ENCODE measurements around the gene RAB3IP.
A peak's percentile ranks its signal among the peaks of the same experiment; 100 is the strongest.
"Not testable (repeated sequence)": the region's sequence is repeated elsewhere in the genome, so short reads cannot be mapped to it uniquely, and the experiment has no call there.

Gene RAB3IP

GRCh38 chr12:69756088-69756755 is 17.6 kb downstream of the RAB3IP start:
- DNase-seq = no peak

- DNase-seq = no peak
These were observed 19.4 kb downstream of the RAB3IP start for GRCh38 chr12:69758105-69758504.

- DNase-seq = not testable (repeated sequence)
These were observed 20.9 kb downstream of the RAB3IP start for GRCh38 chr12:69759581-69759980.

GRCh38 chr12:69765515-69765914 is 26.9 kb downstream of the RAB3IP start:
- DNase-seq = no peak

- DNase-seq = no peak
These were observed 27.6 kb downstream of the RAB3IP start for GRCh38 chr12:69766260-69766659.

- peak; percentile 35 for DNase-seq
These were observed 41.3 kb downstream of the RAB3IP start for GRCh38 chr12:69779928-69780327.

- DNase-seq = no peak
These were observed 44.7 kb downstream of the RAB3IP start for GRCh38 chr12:69783365-69783764.

GRCh38 chr12:69789351-69789750 is 50.7 kb downstream of the RAB3IP start:
- DNase-seq = no peak

GRCh38 chr12:69792533-69792932 is 53.9 kb downstream of the RAB3IP start:
- DNase-seq = no peak

GRCh38 chr12:69807101-69807897 is 68.6 kb downstream of the RAB3IP start:
- DNase-seq = not testable (repeated sequence)

GRCh38 chr12:69810870-69811498 is 72.3 kb downstream of the RAB3IP start:
- no peak for DNase-seq

- no peak for DNase-seq
These were observed 77.4 kb downstream of the RAB3IP start for GRCh38 chr12:69816082-69816481.

GRCh38 chr12:69821032-69821455 is 82.4 kb downstream of the RAB3IP start:
- no peak for DNase-seq

GRCh38 chr12:69821456-69822159 is 82.9 kb downstream of the RAB3IP start:
- DNase-seq = peak; percentile 89

- DNase-seq = no peak
These were observed 83.7 kb downstream of the RAB3IP start for GRCh38 chr12:69822201-69822860.

GRCh38 chr12:69824028-69824427 is 85.4 kb downstream of the RAB3IP start:
- DNase-seq = no peak

- no peak for DNase-seq
These were observed 86.4 kb downstream of the RAB3IP start, which contains the start of gene MYRFL for GRCh38 chr12:69824966-69825560. Gene MYRFL (plus strand): TSS chr12:69825227. CDS start chr12:69825518, 291 bp downstream.

GRCh38 chr12:69828897-69829296 is 90.2 kb downstream of the RAB3IP start:
- no peak for DNase-seq

GRCh38 chr12:69833696-69834095 is 95.0 kb downstream of the RAB3IP start:
- no peak for DNase-seq

- DNase-seq = no peak
These were observed 95.5 kb downstream of the RAB3IP start for GRCh38 chr12:69834147-69834546.

- no peak for DNase-seq
These were observed 95.9 kb downstream of the RAB3IP start for GRCh38 chr12:69834576-69834975.

- DNase-seq = no peak
These were observed 96.4 kb downstream of the RAB3IP start for GRCh38 chr12:69835081-69835480.
